Iris pigment epithelial cell (primary cell): Measurements from ENCODE around the gene FAM20C.

Experiments used
- DNase-seq: peaks from one replicate; pipeline ENCODE4 v3.0.0-alpha.2; 2011; ENCODE audit warnings: low read depth

The FAM20C gene

DNA sequence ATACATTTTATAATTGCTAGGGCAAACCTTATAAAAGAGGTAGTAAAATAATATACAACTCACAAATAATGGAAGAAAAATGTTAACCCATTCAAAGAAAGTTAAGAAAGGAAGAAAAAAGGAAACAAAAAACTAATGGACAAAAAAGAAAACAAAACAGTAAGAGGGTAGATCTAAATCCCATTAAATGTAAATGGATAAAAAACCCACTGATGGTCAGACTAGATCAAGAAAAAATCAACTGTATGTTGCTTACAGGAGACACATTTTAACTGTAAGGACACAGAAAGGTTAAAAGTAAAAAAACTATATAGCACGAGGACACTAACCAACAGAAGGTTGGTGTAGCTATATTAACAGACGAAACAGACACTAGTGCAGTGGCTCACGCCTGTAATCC is 115.6 kb downstream of the FAM20C start:
- no peak for DNase-seq

DNA sequence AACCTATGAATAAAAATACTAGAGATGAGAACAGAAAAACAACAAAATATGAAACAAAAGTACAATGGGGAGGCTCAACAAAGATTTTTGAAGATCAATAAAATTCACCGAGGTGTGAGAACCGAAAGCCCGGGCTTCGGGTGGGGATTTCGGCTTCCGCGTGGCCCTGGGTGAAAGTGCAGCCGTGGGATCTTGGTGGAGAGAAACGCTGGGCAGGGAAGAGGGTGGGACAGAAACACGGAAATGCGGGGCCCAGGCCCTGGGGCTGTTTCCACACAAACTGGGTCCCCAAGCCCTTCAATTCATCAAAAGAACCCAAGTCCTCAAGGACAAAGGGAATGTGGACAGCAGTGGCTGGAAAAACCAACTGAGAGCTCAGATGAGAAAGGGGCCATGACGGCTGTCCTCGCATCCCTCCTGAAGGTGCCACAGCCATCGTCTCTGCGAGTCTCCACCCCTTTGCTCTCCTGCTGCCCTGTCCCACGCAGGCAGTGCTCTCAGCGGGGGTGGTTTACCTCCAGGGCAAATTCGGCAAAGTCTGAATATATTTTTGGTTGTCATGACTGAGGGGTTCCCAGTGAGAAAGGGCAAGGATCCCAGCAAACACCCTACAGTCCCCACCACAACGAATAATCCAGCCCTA is 117.3 kb downstream of the FAM20C start:
- DNase-seq = no peak
